ENCODE measurements around the gene FABP1.

Gene FABP1

GRCh38 chr2:88136817-88137216 lies 9.0 kb upstream of the FABP1 start:
- DNase-seq (ENCODE audit: low spot score), result no peak

DNA sequence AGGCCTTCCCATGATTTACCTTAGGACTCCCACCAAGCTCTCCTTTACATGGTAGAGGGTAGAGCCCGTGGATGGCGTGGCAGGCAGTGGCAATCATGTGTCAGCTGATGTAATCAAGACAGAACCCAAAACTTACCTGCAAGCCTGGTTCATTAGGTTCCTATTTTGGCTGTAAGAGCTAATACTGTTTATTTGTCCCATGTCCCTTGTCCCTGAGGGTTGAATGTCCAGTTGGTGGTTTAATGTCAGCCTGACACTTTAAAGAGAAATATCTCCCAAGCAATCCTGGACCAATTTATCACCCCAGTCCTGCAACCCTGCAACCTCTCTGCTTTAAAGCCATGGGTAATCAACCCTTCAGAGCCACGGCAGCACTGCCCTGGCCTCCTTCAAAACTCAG lies 6.0 kb upstream of the FABP1 start:
- no peak for DNase-seq (ENCODE audit: low spot score)

DNA sequence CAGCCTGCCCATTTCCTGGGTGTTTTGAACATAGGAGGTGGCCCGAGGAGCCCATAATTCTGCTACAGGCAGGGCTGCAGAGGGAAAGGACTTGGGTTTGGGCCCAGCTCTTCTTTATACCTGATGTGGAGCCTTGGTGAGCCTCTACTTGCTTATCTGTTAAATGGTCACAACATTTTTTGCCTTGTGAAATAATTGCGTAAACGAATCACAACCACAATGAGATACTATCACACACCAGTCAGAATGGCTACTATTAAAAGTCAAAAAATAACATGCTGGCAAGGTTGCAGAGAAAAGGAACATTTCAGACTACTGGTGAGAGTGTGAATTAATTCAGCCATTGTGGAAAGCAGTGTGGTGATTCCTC lies 4.1 kb upstream of the FABP1 start:
- no peak for DNase-seq (ENCODE audit: low spot score)

- DNase-seq (ENCODE audit: low spot score), result no peak
Observed at GRCh38 chr2:88131201-88131998, 3.5 kb upstream of the FABP1 start.

DNA sequence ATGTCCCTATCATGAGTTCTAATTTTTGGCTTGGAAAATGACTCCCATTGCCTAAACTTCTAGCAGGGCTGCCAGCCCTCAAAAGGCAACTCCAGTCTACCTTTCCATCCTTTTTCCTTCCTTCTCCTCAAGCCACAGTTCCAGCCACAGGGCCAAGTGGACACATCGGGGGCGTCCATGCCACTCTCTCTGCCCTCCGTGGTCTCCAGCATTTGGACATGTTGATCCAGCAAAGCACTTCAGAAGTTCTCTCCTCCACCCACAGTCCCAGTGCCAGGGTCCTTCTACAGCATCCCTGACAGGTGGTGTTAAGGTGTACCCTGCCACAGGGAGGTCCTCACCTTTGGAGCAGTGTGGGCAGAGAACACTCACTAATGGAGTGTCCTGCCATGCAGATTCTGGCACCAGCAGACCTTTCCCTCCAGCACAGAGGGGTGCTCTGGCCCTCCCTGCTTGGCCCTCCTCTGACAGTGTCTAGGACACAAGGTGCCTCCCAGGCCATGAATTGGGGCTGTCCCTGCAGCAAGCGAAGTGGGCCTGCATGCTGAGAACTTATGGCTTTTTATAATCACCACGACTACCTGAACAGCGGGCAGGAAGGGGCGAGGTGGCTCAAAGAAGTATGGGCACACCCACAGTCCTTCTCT lies 1.6 kb upstream of the FABP1 start:
- no peak for DNase-seq (ENCODE audit: low spot score)

- DNase-seq (ENCODE audit: low spot score), result no peak
Observed at GRCh38 chr2:88128654-88129312, 921 bp upstream of the FABP1 start.

DNA sequence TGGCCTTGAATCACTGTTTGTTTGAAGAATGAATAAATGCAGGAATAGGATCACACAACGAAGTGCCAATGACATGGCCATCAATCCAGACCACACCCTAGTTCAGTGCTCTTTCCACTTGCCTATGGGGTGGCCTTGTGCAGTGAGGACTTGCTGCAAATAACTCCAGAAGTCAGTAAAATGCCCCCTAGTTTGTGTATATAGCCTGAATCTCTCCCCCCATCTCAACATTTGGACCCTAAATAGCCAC lies 299 bp downstream of the FABP1 start:
- no peak for DNase-seq (ENCODE audit: low spot score)

DNA sequence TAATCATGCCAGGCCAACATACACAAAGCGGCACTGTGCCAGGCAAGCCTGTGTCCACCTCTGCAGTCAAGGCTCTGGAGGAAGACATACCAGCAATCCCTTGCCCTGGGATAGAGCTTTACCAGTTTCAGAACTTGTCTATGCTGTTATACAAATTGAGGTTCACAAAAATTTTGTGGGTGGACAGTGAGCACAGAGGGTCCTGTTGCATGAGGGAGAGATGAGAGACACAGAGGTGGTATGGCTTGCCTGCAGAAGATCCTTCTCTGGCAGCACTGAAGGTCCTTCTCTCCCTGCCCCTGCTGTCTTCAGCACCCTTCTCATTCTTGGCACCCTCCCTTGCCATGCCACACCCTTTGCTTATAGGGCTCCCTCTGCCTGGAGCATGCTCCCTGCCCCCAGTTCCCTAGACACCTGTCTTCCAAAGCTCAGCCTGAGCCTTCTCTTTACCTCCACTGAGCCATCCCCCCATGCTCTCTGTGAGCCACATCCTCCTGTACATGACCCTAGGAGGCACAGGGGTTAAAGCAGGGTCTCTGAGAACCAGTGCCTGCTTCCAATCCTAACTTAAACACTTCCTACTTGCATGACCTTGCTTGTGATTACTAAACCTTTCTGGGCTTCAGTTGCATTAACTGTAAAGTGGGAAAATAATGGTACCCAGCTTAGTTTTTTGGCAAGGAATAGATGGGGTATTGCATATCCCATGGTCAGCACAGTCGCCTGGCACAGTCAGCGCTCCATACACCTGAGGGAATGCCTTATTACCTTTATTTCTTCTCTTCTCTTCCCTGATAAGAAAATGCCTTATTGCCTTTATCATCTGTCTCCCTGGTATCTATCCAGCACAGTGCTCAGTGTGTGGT lies 857 bp downstream of the FABP1 start:
- DNase-seq (ENCODE audit: low spot score), result no peak

GRCh38 chr2:88125924-88126771 lies 1.7 kb downstream of the FABP1 start:
- no peak for DNase-seq (ENCODE audit: low spot score)

DNA sequence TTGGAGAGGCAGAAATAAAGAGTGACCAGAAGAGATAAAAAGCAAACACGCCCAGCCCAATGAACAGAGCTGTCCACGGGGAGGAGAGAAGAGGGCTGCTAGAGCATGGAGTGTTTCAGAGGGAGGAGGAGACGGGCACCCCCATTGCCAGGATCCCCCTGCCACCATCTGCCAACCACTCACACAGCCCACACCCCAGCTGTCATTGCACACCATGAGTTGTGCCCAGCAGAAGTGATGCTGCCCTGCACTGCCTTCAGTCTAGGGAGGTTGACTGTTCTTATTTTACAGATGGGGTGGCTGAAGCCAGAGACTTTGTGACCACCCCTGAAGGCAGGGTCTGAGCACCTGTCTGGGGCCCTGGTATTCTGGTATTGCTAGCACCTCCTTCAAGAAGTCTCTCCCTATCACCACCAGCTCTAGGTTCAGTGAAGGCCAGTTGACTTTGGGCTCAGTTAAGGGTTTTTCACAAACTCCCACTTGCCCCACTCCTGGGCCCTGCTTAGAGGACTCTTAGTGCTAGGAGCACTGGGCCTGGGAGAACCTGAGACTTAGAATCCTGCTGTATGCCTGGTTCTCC lies 2.4 kb downstream of the FABP1 start:
- no peak for DNase-seq (ENCODE audit: low spot score)

- no peak for DNase-seq (ENCODE audit: low spot score)
Observed at GRCh38 chr2:88123975-88124917, 3.6 kb downstream of the FABP1 start.

GRCh38 chr2:88123164-88123974 lies 4.5 kb downstream of the FABP1 start:
- no peak for DNase-seq (ENCODE audit: low spot score)

GRCh38 chr2:88122141-88122884 lies 5.5 kb downstream of the FABP1 start:
- no peak for DNase-seq (ENCODE audit: low spot score)

DNA sequence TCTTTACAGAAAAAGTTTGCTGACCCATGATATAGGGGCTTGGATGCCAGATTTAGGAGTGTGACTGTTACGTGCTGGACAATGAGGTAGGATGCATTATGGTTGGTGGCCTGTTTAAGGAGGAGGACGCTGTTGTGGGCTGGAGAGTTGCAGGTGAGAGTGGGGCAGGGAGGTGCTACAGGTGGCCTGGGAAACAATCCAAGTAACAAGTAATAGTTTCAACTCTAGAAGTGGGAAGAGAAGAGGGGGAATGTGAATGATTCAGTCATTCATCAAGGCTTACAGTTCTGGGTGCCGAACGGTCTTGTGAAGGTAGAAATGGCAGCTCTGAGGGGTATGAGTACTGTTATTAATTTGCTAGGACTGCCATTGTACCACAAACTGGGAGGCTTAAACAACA lies 6.2 kb downstream of the FABP1 start:
- DNase-seq (ENCODE audit: low spot score), result no peak

GRCh38 chr2:88117973-88118372 lies 9.9 kb downstream of the FABP1 start:
- DNase-seq (ENCODE audit: low spot score), result no peak

DNA sequence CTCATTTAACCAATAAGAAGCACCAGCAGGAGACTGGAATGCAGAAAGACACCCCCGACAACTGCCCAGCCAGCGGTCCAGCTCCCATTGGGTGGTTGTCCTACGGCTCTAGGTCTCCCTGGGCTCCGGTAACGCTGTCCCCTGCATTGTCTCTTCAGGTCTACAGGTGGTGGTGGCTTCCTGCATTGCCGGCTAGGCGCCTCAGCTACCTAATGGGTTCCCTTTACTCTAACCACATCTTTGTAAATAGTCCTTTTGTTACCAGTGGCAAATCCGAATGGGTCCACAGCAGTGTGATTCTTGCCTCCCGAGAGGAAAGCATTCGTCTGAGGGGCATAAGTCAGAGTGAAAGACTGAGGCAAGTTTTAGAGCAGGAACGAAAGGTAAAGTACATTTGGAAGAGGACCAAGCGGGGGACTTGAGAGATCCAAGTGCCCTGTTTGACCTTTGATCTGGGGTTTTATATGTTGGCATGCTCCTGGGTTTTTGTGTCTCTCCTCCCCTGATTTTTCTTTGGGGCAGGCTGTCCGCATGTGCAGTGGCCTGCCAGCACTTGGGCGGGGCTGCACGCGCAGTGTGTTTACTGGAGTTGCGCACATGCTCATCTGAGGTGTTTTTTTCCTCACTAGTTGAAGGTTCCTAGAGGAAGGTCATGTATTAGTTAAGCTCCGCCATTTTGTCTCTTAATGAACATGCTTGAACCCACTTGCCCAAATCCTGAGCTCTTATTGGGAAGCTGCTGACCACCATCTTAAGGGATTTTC lies 11.0 kb downstream of the FABP1 start:
- DNase-seq (ENCODE audit: low spot score), result no peak

GRCh38 chr2:88115825-88116518 lies 11.9 kb downstream of the FABP1 start:
- no peak for DNase-seq (ENCODE audit: low spot score)

All from left forelimb (tissue), 1 donor.